Activated CD4-positive, alpha-beta T cell treated with anti-CD3 and anti-CD28 coated beads, Interleukin-2, amount 10 ng/mL, durations not matched to agents 7 days and 5 days (primary cell): Measurements from ENCODE around the gene PAQR8. TPM values are rescaled to one million over a fixed set of nuclear protein-coding genes. Genes with fewer than 3 reads are reported as not detected.

Source experiments
- CTCF ChIA-PET: fragments of 350-600 bp; sonication (Branson Sonifier 250); formaldehyde crosslinking; loops from one replicate; lab custom pipeline; 2021; ENCODE audit warnings: antibody characterized with exemption; lab: Charles Lee
- POLR2A ChIA-PET: fragments of 350-600 bp; sonication (Branson Sonifier 250); formaldehyde crosslinking; loops from one replicate; lab custom pipeline; 2021; ENCODE audit warnings: antibody characterized with exemption; lab: Charles Lee
- DNase-seq: peaks from one replicate; pipeline ENCODE4 v3.0.0-alpha.2; 2020
- H3K27ac Mint-ChIP-seq: one replicate; pipeline ENCODE4 v1.8.0; 2021; ENCODE audit warnings: mild to moderate bottlenecking, moderate library complexity, mixed read lengths
- H3K27me3 Mint-ChIP-seq: one replicate; pipeline ENCODE4 v1.8.0; 2021; ENCODE audit warnings: mixed read lengths
- H3K36me3 Mint-ChIP-seq: one replicate; pipeline ENCODE4 v1.8.0; 2021; ENCODE audit warnings: low read depth, mixed read lengths
- H3K4me1 Mint-ChIP-seq: one replicate; pipeline ENCODE4 v1.8.0; 2021; ENCODE audit warnings: mixed read lengths
- H3K4me3 Mint-ChIP-seq: one replicate; pipeline ENCODE4 v1.8.0; 2021; ENCODE audit warnings: mild to moderate bottlenecking, moderate library complexity, mixed read lengths
- H3K9me3 Mint-ChIP-seq: one replicate; pipeline ENCODE4 v1.8.0; 2021; ENCODE audit warnings: mixed read lengths
- total RNA-seq, 2 experiments: library from RNA; stranded (reverse); gene quantifications; one replicate each; pipeline ENCODE4 v1.2.3, GENCODE V29; 2021

PAQR8 gene
- total RNA-seq, 2 experiments from 2014 or later = 21.2 to 22.8 TPM

DNA sequence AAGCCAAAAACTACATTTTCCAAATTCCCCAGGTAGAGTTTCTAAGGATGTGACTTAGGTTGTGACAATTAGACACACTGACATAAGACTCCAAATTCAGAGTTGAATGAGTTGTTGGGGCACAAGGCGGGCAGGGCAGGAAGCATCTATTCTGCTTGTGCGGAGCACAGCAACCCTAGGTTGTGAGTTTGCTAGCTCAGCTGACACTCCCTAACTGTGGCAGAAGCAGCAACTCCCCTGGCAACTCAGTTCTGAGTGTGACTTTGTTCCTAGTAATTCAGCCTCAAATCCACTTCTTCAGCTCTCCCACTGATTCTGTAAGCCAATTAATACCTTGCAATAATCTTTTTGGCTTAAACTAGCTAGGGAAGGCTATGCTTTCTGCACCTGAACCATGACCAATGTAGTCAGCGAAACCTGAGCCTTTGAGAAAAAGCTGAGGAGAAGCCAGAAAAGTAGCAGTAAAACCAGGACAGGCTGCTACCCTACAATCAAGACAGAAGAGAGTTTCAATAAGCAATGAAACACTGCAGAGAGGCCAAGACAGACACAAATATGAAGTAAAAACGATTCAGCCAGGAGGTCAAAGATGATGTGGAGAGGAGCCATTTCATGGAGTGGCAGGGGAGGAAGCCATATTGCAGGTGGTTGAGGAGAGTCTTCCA, 30.0 kb upstream of the PAQR8 start:
- no peak for DNase-seq
- ChIA-PET POLR2A (no interaction called here), CTCF (no interaction called here)
- peaks cover 36% of the 10 kb centered on the region for H3K4me1 Mint-ChIP-seq
- peaks cover 2% of the 10 kb centered on the region for H3K9me3 Mint-ChIP-seq
- H3K27me3 Mint-ChIP-seq = no peaks in the 10 kb centered on the region
- H3K4me3 Mint-ChIP-seq = no peak overlapping the region
- no peak overlapping the region for H3K27ac Mint-ChIP-seq
- no peaks in the 10 kb centered on the region for H3K36me3 Mint-ChIP-seq

DNA sequence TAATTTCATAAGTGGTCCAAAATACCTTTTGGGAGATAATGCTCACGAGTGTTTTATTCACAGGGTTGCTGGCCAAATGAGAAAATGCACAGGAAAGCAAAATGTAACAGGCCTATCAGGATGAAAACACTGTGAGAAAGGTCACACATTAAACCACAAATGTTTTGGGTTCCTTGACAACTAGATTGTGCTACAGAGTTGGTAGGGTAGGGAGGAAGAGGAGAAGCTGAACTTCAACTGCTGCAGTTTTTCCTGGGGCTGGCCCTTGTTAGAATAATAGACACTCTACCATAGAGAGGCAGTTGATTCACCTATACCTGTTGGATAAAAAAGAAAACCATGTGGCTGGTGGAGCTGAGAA, 28.1 kb upstream of the PAQR8 start:
- Mint-ChIP-seq H3K36me3 (no peaks in the 10 kb centered on the region), H3K27me3 (no peaks in the 10 kb centered on the region), H3K9me3 (peaks cover 2% of the 10 kb centered on the region), H3K4me1 (peaks cover 49% of the 10 kb centered on the region), H3K27ac (peak overlapping the region; percentile 78), H3K4me3 (peak overlapping the region; percentile 1)
- CTCF ChIA-PET = interaction anchor here (0.8 to 2.0 kb wide), 3 partner anchors 12 to 56 kb away, joined by 3 to 6 read pairs (median 4); no protein-coding TSS in a partner anchor
- peak; percentile 16 for DNase-seq
- POLR2A ChIA-PET = no interaction called here

DNA sequence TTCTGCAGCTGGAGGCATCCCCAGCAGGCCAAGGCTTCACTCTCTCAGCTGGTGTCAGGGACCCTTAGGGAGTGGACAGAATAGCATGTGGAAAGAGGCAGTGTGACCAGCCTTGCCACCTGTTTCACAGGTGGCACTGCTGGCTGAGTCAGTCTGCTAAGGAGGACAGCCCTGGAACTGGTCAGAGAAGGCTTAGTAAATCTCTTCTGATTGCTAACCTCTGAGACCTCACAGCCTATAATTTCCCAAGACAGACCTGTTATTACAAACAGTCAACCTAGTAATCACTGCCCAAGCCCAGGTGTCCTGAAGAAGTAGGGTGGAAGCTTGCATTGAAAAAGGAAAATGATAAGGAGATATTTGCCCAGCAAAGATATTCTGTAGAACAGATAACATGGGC, 26.4 kb upstream of the PAQR8 start:
- peaks cover 49% of the 10 kb centered on the region for H3K4me1 Mint-ChIP-seq

DNA sequence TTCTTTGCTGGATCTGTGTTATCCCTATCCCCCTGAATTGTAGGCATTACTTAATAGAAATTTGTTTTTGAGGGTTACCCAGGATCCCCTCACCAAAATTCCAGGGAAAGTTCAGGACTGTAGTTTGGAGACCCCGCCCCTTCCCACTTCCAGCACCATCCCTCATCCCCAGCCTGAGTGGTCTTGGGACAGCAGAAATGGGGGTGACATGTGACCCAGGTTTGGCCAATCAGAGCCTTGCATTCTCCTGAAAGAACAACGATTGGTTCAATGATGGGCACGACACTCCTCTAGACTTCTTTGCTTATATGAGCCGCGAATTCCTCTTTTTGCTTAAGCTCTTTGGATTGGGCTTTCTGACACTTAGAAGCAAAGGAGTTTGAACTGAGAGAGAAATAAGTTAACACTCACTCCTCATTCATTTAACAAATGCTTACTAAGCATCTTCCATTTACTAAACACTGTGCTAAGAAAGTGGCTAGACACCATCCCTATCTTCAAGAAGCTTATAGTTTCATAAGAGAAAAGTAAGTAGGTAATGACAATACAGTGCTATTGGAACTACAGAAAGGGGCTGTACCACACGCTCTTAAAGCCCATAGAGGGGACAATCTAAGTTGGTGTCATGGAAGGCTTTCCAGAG, 24.9 kb upstream of the PAQR8 start:
- H3K4me1 Mint-ChIP-seq = peaks cover 52% of the 10 kb centered on the region
- H3K27me3 Mint-ChIP-seq = no peaks in the 10 kb centered on the region
- CTCF ChIA-PET = interaction anchor here (1.3 to 2.9 kb wide), 5 partner anchors 9 to 51 kb away, joined by 4 to 11 read pairs (median 7); partner anchors contain the start of gene PAQR8
- no peaks in the 10 kb centered on the region for H3K36me3 Mint-ChIP-seq
- H3K27ac Mint-ChIP-seq = no peak overlapping the region
- peaks cover 2% of the 10 kb centered on the region for H3K9me3 Mint-ChIP-seq
- H3K4me3 Mint-ChIP-seq = no peak overlapping the region
- DNase-seq = no peak
- POLR2A ChIA-PET = no interaction called here

More for the DNA sequence above, 26.4 kb upstream of the PAQR8 start:
- no peak for DNase-seq
- ChIA-PET POLR2A (interaction anchor here (0.6 kb wide), 1 partner anchor 63 kb away, joined by 3 read pairs; no protein-coding TSS in a partner anchor), CTCF (interaction anchor here (1.3 to 2.9 kb wide), 3 partner anchors 13 to 50 kb away, joined by 3 to 10 read pairs (median 4); partner anchors contain the start of gene PAQR8)
- Mint-ChIP-seq H3K27me3 (no peaks in the 10 kb centered on the region), H3K9me3 (peaks cover 2% of the 10 kb centered on the region), H3K36me3 (no peaks in the 10 kb centered on the region), H3K27ac (no peak overlapping the region), H3K4me3 (no peak overlapping the region)

DNA sequence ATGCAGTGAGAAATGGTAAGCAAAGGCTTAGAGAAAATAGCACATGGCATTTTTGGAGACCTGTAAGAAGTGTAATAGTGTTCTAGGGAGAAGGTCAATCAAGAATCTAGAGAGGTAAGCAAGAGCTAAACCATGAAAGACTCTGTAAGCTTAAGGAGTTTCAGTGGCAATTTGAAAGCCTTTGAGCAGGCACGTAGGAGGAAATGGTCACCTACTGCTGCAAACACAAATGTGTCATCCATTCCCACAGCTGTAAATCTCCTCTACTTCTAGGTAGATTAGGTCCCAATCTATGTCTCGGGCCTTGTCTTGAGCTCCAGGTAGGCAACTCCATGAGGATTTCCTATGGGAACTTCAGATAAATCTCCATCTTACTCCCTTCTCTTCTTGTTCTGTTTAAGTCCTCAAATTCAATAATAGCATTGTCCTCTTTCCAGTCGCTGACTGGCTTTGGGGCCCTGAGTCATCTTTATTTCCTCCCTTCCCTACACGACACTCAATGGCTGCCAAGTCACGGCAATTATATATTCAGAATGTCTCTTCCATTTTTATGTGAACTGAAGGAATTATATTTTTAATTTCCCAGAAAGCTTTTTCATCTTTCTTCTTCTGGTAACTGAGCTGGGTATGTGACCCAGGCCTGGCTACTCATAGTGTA, 24.2 kb upstream of the PAQR8 start:
- no peaks in the 10 kb centered on the region for H3K9me3 Mint-ChIP-seq
- H3K27me3 Mint-ChIP-seq = no peaks in the 10 kb centered on the region
- POLR2A ChIA-PET = no interaction called here
- H3K4me1 Mint-ChIP-seq = peaks cover 55% of the 10 kb centered on the region
- CTCF ChIA-PET = interaction anchor here (0.6 to 2.9 kb wide), 6 partner anchors 10 to 70 kb away, joined by 3 to 11 read pairs (median 6); partner anchors contain the start of gene PAQR8
- no peak overlapping the region for H3K4me3 Mint-ChIP-seq
- DNase-seq = no peak
- H3K36me3 Mint-ChIP-seq = no peaks in the 10 kb centered on the region
- H3K27ac Mint-ChIP-seq = no peak overlapping the region

DNA sequence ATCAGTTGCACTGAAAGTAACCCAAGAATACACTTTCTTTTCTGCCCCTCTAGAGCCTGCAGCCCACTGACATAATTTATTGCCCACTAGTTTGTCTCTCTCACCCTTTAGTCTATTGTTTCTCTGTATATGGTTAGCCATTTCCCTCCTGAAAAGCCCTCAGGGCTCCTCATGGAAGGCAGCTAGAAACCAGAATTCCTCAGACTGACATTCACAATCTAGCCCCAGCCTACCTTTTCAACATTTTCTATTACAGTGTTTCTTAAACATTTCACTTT, 21.4 kb upstream of the PAQR8 start:
- Mint-ChIP-seq H3K4me1 (peaks cover 35% of the 10 kb centered on the region), H3K36me3 (no peaks in the 10 kb centered on the region), H3K9me3 (no peaks in the 10 kb centered on the region), H3K27ac (no peak overlapping the region), H3K4me3 (no peak overlapping the region), H3K27me3 (no peaks in the 10 kb centered on the region)
- ChIA-PET CTCF (interaction anchor here (0.8 to 1.2 kb wide), 2 partner anchors 11 to 60 kb away, joined by 3 read pairs; no protein-coding TSS in a partner anchor), POLR2A (no interaction called here)
- no peak for DNase-seq

DNA sequence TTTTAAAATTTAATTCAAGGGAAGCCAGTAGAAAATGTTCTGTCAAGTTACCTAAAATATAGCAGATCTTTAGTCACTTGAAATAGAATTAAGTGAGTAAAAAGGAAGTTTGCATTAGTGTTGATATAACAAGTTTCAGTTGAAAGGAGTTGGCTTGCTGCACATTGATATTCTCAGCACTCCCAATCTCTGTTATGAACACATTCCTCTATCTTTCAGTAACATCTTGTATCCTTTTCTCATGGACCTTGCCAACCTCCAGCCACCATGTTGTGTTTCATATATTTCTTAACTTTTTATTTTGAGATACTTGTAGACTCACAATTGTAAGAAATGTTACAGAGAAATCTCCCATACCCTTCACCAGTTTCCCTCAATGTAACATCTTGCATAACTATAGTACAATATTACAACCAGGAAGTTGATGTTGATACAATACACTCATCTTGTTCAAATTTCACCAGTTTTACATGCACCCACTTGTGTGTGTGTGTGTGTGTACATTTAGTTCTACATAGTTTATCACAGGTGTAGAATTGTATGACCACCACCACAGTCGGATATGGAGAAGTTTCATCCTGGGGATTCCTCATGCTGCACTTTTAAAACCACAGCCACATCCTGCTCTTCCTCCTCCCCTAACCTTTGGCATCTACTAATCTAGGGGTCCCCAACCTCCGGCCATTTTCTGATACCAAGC, 20.2 kb upstream of the PAQR8 start:
- Mint-ChIP-seq H3K36me3 (no peaks in the 10 kb centered on the region), H3K4me1 (peaks cover 28% of the 10 kb centered on the region), H3K27ac (peak overlapping the region; percentile 52), H3K27me3 (no peaks in the 10 kb centered on the region), H3K9me3 (no peaks in the 10 kb centered on the region), H3K4me3 (no peak overlapping the region)
- CTCF ChIA-PET = interaction anchor here (1.4 kb wide), 1 partner anchor 10 kb away, joined by 3 read pairs; no protein-coding TSS in a partner anchor
- no peak for DNase-seq
- POLR2A ChIA-PET = interaction anchor here (0.6 kb wide), 1 partner anchor 155 kb away, joined by 3 read pairs; no protein-coding TSS in a partner anchor

DNA sequence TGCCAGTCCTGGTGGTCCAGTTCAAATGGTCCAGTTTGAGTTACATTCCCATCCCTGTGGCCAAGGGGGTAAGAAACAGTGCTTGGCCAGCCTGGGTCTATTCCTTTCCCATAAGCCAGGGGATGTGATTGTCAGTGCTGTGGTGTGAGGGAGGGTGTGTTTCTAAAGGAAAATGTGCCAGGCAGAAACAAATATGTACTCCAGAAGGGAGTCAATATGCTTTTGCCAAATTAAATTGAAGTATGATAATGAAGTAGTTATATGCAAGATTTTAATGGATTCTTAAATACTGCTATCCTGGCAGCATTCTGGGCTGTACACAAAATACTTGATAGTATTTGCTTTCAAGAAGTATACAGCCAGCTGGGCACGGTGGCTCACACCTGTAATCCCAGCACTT, 16.6 kb upstream of the PAQR8 start:
- no peak overlapping the region for H3K27ac Mint-ChIP-seq
- H3K4me3 Mint-ChIP-seq = no peak overlapping the region
- no peak for DNase-seq
- ChIA-PET CTCF (interaction anchor here (0.7 to 1.0 kb wide), 2 partner anchors 11 to 12 kb away, joined by 3 read pairs; no protein-coding TSS in a partner anchor), POLR2A (no interaction called here)
- H3K36me3 Mint-ChIP-seq = no peaks in the 10 kb centered on the region
- peaks cover 6% of the 10 kb centered on the region for H3K27me3 Mint-ChIP-seq
- no peaks in the 10 kb centered on the region for H3K9me3 Mint-ChIP-seq
- H3K4me1 Mint-ChIP-seq = peaks cover 13% of the 10 kb centered on the region

DNA sequence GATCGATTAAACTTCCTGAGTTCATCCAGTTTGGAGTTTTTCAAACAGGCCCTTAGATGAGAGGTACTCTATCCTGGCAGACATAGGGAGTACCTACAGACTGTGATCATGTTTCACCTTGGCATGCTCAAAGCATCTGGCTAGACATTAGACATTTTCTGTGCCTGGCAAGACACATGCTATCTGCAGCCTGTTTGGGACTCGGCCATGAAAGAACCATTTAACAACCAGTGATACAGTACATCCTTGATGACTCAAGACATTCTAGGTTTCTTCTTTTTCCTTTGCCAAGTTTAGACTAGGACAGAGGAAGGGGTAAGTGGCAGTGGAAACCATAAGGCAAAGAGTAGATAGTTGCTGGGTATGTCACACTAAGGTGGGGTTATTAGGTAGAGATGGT, 15.4 kb upstream of the PAQR8 start:
- no peak overlapping the region for H3K27ac Mint-ChIP-seq
- peaks cover 6% of the 10 kb centered on the region for H3K27me3 Mint-ChIP-seq
- no peak overlapping the region for H3K4me3 Mint-ChIP-seq
- CTCF ChIA-PET = no interaction called here
- no peaks in the 10 kb centered on the region for H3K9me3 Mint-ChIP-seq
- H3K36me3 Mint-ChIP-seq = no peaks in the 10 kb centered on the region
- H3K4me1 Mint-ChIP-seq = peaks cover 14% of the 10 kb centered on the region
- POLR2A ChIA-PET = no interaction called here
- no peak for DNase-seq

DNA sequence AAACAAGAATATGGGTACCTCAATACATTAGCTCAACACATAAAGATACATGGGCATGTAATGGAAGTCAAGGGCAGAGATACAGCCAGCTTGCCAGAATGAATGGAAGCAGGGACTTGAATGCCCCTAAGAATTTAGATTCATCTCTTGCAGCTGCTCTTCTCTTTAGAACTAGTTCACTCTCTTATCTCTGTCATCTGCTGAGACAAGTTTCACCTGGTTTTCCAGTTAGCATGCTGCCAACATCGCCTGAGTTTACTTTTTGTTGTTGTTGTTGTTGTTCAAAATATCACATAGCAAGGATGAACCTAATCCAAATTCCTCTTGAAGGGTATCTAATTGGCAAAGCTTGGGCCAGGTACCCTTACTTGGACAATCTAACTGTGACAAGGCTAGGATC, 14.1 kb upstream of the PAQR8 start:
- peaks cover 6% of the 10 kb centered on the region for H3K27me3 Mint-ChIP-seq
- no peaks in the 10 kb centered on the region for H3K9me3 Mint-ChIP-seq
- DNase-seq = no peak
- H3K4me1 Mint-ChIP-seq = peaks cover 12% of the 10 kb centered on the region
- H3K4me3 Mint-ChIP-seq = no peak overlapping the region
- no peaks in the 10 kb centered on the region for H3K36me3 Mint-ChIP-seq
- POLR2A ChIA-PET = no interaction called here
- no peak overlapping the region for H3K27ac Mint-ChIP-seq
- CTCF ChIA-PET = interaction anchor here (0.9 to 1.3 kb wide), 3 partner anchors 15 to 51 kb away, joined by 3 to 4 read pairs (median 3); no protein-coding TSS in a partner anchor

DNA sequence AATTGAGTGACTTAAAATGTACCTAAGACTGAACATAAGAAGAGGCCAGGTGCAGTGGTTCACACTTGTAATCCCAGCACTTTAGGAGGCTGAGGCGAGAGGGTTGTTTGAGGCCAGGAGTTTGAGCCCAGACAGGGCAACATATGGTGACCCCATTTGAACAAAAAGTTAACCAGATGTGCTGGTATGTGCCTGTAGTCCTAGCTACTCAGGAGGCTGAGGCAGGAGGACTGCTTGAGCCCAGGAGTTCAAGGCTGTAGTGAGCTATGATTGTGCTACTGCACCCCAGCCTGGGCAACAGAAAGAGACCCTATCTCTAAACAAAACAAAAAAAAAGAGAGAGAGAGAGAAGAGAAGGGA, 10.1 kb upstream of the PAQR8 start:
- H3K4me1 Mint-ChIP-seq = peaks cover 17% of the 10 kb centered on the region
- no peak overlapping the region for H3K27ac Mint-ChIP-seq
- ChIA-PET POLR2A (no interaction called here), CTCF (interaction anchor here (0.6 to 3.0 kb wide), 10 partner anchors 9 to 67 kb away, joined by 3 to 11 read pairs (median 4); partner anchors contain the start of gene PAQR8)
- no peak overlapping the region for H3K4me3 Mint-ChIP-seq
- H3K27me3 Mint-ChIP-seq = peaks cover 9% of the 10 kb centered on the region
- H3K36me3 Mint-ChIP-seq = no peaks in the 10 kb centered on the region
- no peaks in the 10 kb centered on the region for H3K9me3 Mint-ChIP-seq
- DNase-seq = no peak

DNA sequence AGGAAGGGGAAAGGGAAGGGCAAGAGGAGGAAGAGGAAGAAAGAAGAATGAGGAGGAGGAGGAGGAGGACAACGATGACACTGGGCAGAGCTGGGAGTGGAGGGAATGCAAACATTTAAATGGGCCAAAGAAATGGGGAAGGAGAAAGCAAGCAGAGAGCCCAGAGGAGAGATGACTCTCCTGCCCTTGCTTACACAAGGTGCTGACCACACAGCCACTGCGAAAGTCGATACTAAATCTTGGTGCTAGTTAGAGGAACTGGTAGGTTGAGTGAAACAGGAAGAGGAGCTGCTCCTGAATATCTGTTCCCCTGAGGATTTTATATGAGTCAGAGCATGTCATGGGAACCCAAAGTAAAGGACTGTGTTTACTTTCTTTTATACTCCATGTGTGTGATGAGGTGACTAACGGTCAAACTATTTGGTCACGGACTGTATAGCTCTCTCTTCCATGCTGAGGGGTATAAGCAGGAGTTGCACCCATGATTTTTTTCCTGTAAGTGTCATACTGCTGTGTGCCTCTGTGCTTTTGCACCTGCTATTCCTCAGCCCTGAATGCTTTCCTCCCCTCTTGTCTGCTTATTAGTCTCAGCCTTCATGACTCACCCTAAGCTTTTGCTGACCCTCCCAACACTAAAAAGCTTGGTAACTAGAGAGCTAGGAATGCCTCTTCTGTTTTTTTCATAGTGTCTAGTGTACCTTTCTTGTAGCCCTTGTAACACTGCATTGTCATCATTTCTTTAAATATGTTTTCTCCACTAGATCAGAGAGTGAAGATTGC, 9.5 kb upstream of the PAQR8 start:
- Mint-ChIP-seq H3K4me3 (no peak overlapping the region), H3K27ac (no peak overlapping the region), H3K9me3 (no peaks in the 10 kb centered on the region), H3K36me3 (no peaks in the 10 kb centered on the region), H3K4me1 (peaks cover 17% of the 10 kb centered on the region), H3K27me3 (peaks cover 8% of the 10 kb centered on the region)
- no peak for DNase-seq
- ChIA-PET CTCF (interaction anchor here (0.6 to 3.0 kb wide), 9 partner anchors 8 to 67 kb away, joined by 3 to 11 read pairs (median 4); partner anchors contain the start of gene PAQR8), POLR2A (no interaction called here)
